Inflammatory macrophage (primary cell): ENCODE measurements around the gene HBS1L.
"Not testable (repeated sequence)": the region's sequence is repeated elsewhere in the genome, so short reads cannot be mapped to it uniquely, and the experiment has no call there.

Source experiments
- DNase-seq, 2 donors: peaks; one replicate each; pipeline ENCODE4 v3.0.0-alpha.2; 2020 to 2022

HBS1L gene

DNA sequence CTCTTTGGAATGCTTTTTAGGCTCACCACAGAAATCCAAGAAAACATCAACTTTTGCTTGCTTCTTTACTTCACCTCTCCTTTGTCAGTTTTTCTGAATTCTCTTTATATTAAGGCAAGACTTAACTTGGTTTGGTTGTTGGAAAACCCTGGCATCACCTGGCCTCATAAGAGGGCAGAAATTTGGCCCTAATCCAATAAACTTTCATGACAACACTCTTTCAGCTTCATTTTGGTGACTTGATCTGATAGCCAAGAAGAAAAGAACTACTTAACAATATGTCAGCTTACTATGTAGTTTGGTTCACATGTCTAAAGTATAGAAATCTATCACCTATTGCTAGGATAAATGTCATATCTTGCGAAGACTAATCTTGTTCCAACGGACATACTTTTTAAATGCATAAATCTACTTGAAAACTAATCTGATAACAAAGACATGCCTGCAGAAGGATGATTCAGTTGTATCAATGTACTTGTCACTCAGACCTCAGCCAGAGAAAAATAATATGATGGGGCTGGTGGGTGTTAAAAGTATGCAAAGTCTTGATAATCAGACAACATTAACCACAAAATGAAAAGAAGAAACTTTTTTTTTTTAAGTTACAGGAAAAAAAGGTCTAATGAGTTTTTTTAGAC is 19.3 kb upstream of the HBS1L start:
- DNase-seq = no peak

DNA sequence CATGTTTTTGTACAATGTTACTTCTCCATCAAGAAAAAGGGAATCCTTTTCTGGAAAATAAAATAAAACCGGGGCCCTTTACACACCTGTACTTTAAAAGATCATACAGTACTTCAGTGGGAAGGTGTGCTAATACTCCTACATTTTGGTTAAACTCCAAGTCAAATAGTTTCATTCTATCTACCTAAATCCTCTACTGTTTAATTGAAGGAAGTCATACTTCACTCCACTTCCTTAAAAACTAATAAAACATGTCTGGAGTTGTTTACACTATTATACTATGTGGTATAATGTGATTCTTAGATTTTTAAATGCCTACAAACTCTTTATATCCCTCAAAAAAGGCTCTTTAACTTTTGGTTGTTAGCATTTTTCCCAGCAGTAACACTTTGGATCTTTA is 18.6 kb upstream of the HBS1L start:
- DNase-seq = no peak

DNA sequence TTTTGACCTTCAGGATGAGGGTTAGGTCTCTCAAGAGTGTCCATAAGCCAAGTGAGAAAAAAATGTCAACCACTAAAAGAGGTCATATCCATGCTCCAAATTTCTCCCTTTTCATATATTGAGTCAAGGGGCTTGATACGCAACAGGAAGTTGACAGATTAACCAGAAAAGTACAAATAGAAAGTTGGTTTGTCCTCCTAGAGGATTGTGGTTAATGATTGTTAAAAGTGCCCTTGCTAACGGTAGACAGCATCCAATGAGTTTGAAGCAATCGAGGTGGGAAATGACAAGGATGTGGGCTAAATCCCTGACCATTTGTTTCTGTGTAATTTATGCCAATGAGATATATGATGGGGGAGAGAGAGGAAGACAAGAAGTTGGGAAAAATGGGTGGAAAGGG is 18.1 kb upstream of the HBS1L start:
- DNase-seq = no peak

DNA sequence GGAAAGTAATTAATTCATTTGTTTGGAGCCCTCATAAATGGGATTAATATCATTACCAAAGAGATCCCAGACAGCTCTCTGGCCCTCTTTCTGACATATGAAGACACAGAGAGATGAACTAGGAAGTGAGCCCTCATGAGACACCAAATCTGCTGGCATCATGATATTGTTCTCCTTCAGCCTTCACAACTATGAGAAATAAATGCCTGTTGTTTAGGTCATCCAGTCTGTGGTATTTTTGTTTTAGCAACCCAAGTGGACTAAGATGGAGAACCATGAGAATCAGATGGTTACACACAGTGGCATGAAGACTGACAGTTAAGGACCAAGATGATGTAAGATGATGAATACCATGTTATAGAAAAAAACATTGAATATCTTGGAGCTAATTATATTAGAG is 16.9 kb upstream of the HBS1L start:
- DNase-seq = peak; percentile 26 to 28

DNA sequence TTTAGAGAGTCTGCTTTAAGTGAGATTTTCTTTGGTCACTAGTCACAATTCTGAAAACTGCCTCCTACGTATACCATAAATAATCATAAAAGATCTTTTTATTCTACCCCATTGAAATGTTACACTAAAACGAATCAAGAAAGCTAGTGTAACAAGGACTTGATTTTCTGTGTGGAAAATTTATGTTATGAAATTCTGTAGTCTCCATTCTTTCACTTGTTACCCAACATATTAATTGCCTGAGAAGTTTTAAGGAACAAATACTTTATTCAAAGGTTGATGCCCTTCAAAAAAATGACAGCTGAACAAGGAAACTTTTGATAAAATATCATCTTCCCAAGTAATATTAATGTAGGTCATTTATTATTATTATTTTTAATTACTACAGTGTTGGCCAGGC is 13.3 kb upstream of the HBS1L start:
- no peak for DNase-seq

DNA sequence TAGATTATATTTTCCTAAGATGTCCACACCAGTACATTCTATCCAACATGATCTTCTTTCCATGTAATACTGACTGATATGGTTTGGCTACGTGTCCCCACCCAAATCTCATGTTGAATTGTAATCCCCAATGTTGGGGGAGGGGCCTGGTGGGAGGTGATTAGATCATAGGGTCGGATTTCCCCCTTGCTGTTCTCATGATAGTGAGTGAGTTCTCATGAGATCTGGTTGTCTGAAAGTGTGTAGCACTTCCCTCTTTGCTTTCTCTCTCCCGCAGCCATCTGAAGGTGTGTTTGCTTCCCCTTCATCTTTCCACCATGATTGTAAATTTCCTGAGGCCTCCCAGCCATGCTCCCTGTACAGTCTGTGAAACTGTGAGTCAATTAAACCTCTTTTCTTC is 12.2 kb upstream of the HBS1L start:
- peak; percentile 42 to 46 for DNase-seq

DNA sequence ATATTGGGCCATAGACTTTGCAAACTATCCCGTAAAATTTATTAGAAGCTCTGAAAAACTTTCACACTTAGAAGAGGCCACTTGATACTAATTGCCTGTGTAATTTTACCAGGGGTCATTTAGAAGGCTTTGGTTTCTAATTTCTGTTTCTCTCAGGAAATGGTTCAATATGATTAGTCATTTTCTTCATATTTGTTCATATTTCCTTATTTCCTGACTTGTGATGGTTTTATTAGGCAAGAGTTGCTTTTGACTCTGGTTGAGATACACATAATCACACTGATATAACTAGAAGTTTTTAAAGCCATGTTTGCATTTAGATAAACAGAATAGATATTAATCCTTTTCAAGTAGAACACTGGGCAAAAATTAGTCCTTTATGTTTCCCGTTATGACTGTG is 11.8 kb upstream of the HBS1L start:
- peak; percentile 9 to 73 for DNase-seq

DNA sequence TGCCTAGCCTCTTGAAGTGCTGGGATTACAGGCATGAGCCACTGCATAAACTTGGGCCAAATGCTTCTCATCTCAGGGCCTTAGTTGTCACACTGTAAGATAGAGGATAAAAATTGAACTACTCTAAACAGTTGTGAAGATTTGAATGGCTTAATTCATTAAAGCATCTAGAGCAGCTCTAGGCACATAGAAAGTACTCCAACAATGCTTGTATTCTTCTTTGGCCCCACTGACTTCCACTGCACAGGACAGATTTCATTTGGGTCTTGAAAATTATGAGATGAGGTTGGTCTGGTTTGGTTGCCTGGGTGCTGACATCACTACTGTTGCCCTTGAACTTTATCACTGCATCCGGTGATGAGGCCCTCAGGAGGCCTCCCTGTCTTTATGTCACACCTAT is 10.0 kb upstream of the HBS1L start:
- DNase-seq = no peak

DNA sequence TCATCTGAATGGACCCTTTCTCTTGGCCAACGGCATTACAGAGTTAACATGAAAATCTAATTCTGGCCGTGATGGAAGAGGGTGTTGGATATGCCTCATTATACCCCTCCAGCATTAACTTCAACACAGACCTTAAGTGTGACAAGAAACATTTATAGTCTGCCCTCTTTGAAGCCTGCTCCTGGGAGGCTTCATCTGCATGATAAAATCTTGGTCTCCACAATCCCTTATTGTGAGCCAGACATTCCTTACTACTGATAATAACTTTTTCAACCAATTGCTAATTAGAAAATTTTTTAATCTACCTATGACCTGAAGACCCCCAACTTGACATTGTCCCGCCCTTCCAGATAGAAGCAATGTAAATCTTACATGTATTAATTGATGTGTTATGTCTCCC is 9.3 kb upstream of the HBS1L start:
- no peak for DNase-seq

DNA sequence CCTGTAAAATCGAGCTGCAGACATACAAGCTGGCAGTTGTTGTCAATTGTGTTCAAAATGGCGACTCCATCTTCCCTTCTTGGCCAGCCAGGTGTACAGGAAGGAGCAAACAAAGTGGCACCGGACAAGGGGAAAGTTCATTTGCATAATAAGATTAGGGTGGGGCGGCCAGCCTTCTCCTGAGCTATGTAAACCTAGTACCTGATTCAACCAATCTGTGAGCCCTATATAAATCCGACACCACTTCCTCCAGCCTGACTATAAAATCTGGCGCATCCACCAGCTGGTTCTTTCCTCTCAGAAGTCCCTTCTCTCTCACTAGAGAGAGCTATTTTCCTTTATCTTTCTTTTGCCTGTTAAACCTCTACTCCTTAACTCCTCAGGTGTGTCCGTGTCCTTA is 8.1 kb upstream of the HBS1L start:
- DNase-seq = no peak

DNA sequence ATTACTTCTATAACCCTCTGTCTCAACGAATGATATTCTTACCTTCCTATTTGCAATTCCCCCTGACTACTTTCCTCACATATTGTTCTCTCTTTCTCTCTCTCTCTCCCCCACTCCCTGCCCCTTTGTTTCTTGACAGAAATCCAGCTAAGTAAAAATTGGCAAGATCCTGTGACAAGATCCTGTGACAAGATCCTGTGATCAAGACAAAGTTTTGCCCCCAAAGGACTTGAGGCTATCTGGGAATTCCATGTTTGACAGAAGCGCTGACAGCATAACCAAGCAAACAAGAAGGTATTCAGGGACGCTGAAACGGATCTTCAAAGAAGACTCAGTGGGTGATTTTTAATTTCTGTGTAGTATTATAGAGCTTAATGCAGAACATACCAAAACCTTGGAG is 5.5 kb upstream of the HBS1L start:
- DNase-seq = no peak

DNA sequence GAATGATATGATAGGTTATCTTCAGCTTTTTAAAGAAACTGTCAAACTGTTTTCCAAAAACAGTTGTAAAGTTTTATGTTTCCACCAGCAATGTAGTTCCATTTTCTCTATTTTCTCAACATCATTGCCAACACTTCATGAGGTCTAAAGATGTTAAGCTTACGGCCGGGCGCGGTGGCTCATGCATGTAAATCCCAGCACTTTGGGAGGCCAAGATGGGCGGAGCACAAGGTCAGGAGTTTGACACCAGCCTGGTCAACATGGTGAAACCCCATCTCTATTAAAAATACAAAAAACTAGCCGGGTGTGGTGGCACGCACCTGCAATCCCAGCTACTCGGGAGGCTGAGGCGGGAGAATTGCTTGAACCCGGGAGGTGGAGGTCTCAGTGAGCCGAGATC is 3.7 kb upstream of the HBS1L start:
- not testable (repeated sequence) for DNase-seq

DNA sequence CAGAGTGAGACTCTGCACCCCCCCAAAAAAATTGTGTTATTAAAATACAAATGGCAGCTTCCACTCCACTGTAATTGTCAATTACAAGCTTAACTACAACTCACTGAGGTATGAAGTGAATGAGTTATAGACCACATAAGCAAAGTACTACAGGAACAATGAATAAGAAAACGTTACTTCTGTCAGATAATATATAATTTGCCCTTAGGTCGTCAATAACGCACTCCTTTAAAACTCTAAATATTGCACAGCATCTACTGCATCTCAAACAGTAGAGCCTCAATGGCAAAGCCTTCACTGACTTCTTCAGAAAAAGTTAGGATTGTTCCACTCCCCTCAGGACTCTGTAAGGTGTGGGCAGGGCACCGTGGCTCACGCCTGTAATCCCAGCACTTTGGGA is 2.0 kb upstream of the HBS1L start:
- no peak for DNase-seq

DNA sequence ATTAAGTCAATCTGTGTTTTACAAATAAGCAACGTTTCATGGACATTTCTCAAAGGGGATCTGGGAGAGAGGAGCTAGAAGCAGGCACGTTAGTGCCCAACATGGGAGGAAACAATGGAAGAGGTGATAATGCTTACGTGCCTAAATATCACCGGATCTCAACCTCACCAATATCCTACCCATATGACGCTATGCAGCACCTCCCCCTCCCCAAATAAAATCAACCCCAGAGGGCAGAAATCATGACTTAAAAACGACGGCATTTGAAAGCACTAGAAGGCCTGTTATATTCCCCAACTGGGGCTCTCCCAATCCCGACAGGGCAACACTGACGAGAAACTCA is 425 bp downstream of the HBS1L start:
- no peak for DNase-seq

DNA sequence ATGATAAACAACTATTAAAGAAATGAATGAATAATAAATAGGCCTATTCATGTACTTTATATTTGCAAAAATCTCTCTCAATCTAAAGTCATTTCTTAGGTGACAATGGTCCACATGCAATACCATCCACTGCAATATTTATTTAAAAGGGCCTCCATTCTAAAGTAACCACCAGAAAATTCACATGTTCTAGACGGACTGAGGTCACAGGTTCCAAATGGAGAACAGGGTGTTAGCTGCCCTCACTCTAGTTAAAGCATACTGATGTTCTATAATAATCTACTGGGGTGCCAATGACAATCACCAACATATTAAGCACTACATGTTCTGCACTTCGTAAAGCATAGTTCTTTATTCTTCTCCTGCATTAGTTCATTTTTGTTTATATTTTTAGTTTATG is 1.2 kb downstream of the HBS1L start:
- DNase-seq = no peak

DNA sequence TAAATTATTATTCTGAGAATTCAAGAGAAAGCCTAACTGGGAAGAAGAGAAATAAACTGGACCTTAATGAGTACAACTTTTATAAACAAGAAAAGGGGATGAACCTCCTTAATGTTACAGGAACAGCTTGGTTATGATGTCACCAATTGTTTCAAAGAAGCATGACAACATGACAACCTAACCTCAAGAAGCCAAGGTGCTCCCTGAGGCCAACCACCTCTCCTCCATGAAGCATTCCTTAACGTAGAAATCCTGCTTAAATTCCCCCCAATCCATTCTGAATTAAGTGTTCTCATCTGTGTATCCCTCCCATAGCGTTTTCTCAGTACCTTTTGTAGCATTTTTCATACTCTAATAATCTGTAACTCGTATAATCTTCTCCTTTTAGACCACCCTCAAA is 1.7 kb downstream of the HBS1L start:
- DNase-seq = peak in 1 of 2 donors; percentile 3

DNA sequence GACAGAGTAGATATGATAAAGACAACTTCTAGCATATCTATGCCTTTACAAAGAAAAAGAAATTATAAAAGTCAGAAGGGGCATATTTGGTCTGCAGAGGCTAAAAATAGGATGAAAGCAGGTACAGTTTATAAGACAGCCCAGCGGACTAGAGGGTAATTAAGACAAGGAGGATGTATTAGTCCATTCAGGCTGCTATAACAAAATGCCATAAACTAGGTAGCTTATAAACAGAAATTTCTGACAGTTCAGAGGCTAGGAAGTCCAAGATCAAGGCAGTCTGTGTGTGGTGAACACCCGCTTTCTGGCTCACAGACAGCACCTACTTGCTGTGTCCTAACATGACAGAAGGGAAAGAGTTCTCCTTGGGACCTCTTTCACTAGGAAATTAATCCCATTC is 5.7 kb downstream of the HBS1L start:
- DNase-seq = no peak

DNA sequence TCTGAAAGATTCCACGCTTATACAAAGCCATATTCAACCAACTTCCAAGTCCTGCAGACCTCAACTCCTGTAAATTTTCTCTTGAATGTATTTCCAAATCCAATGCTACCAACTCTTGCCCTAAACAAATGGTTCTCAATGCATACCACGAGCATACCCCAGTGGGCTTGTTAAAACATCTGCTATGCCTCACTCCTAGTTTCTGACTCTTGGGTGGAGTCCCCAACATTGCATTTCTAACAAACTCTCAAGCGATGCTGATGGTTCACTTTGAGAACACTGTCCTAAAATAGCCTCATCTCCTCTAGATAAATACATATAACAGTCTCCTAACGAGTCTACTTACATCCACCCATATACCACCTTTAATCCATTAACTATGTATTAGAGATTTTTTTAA is 7.3 kb downstream of the HBS1L start:
- no peak for DNase-seq

DNA sequence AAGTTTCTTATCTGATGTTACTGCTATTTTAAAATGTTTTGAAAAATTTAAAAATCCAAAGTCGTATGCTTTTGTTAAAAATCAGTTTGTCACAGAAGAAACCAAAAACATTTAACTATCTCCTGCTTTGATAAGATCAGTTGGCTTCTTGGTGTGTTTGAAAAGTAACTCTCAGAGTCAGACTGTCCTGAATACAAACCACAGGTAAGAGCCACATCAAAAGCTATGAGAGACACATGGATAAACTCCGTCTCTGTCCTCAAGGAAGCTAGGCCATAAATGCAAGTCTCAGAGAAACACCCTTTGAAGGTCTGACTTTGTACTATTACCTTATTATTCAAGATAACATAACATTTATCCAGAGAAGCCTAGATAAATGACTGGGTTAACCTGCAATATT is 7.7 kb downstream of the HBS1L start:
- DNase-seq = no peak

DNA sequence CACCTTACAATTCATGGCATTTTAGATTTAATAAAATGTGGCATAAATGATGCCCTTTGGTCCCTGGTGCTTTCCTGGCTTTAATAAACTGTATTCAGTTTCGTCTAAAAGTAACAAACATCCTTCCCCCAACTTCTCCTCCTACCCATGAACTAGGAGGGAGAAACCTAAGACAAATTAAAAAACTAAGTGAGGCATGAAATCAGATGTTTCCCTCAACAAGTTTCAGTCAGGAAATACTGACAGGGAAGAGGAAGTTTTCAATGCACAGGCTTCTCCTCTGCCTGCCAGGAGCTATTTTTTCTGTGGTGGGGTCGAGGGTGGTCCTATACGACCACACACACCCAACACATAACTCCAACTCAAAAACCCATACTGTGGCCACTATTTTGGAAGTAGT is 10.0 kb downstream of the HBS1L start:
- peak in 1 of 2 donors; percentile 13 for DNase-seq

DNA sequence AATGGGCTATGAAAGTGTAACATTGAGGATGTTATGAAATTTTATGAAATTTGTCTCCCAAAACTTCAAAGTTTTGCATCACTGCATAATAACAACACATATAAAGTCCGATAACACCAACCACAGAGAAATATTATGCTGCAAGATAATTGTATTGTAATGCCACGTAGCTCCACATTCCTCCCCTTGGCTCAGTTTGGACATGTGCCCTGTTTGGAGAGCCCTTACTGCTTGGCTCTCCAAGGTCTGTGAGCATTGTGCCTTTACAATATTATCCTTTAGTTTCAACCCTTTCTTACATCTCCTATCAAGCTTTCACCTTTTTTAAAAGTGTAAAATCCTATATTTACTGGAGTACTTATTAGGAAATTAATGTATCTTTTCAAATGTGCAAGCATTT is 10.8 kb downstream of the HBS1L start:
- DNase-seq = no peak

DNA sequence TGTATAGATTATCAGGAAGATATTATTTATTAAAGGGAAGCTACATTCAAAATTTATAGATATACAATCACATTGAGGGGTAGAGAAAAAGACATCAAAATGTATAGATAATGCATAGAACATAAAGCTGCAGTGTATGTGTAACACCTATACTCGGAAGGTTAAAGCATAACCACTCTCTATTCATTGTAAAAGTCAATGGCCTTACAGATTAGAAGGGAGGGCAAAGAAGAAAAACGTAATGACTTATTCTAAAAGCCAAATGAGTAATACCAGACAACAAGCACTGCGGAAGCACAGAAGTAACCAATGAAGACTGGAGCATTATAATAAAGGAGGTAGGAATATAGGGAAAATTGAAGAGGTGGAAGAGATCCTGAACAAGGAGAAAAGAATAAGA is 11.3 kb downstream of the HBS1L start:
- no peak for DNase-seq

DNA sequence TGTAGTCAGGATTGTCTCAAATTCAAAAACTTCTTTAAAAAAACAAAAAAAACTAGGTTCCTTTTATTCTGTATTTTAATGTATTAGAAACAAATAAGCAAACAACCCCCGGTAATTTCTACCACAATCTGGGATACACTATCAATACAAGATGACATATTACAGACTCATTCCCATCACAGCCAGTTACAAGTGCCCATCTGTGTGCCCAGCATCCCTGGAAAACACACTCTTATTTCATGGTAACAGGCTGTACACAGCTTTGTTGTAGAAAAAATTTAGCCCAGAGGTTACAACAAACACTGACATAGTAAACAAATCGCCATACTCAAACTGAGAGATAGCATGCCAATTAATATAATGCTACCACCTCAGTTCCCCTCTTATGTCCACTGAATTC is 16.3 kb downstream of the HBS1L start:
- DNase-seq = no peak

DNA sequence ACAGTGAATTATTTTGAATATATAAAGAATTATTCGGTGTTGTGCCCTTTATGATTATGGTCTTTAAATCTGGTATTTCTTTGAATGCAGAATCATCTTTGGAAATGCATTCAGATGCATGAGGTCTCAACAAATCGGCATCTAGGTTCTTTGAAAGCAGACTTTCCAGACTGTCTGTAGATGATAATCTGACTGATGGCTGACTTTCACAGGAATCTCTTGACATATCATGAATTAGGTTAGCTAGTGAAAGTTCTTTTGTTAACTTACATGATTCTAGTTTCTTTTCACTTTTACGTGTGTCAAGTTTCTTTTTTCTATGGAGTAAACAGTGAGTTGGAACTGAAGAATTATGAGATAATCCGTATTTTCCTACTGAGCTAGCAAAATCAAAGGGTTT is 17.1 kb downstream of the HBS1L start:
- DNase-seq = no peak

DNA sequence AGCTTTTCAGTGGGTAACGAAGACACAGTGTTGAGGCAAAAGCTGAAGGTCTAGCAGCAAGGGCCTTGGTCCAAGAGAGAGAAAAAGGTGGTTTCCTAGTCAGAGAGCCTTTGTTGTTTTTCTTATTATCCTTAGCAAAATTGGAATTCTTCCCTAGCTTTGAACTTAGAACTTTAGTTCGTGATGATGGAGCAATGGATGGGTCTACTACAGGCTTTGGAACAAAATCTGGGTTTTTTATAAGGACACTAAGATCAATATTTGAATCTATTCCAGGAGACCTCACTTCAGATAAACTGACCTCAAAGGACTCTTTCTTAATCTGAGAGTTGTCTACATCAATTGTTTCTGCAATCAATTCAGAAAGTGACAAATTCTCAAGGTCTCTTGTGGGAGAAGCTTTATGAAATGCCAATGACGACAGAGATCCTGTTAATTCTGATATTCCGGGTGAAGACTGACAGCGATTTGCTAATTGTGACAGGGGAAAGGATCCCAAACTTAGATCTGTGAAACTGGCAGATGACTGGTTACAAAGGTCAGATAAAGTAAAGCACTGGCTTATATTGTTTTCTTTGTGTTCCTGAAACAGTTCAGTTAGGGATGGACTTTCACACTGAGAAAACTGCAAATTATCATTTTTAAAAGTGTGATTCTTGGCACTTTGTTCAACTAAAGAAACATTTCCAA is 17.7 kb downstream of the HBS1L start:
- no peak for DNase-seq
